ENCODE data around the gene SH3PXD2A. TPM values are rescaled to one million over a fixed set of nuclear protein-coding genes. Genes with fewer than 3 reads are reported as not detected.

Gene SH3PXD2A
- total and polyA plus RNA-seq, 3 donors from 2014 or later = 10.8 to 12.1 (median 12.0) TPM

DNA sequence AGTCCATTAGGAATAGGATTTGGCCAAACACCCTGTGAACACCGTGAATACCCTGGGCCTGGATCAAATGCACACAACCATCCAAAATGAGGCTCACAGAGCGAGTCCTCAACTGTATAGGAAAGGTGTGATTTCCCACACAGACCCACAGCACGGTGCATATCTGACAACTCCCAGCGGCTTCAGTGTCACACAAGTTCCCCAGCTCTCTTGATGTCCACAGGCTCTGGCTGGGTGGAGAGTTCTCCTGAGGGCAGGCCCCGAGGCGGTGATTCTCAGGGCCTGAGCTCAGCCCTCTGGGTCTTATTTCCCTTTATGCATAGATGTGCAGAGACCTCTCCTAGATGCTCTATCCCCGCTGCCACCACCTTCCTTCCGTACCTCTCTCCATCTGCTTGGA is 64.1 kb downstream of the SH3PXD2A start:
- Histone ChIP-seq H3K4me1 (no peaks in the 10 kb centered on the region), H3K27ac (no peak overlapping the region), H3K4me3 (no peak overlapping the region), H3K27me3 (no peaks in the 10 kb centered on the region), H3K9me3 (no peaks in the 10 kb centered on the region), H3K36me3 (ENCODE audit: low read depth, missing control alignments) (no peaks in the 10 kb centered on the region)
- 93 to 97% methylated on average over 8 of the region's 8 CpGs for WGBS, 2 donors
- DNase-seq = no peak
- intact Hi-C loops (cut with DNase I; ENCODE audit: low total_unique reads) = no loop called here
- TF ChIP-seq POLR2A (IDR thresholded peaks at IDR 0.05) = no peak
- TF ChIP-seq, protein P1, sequence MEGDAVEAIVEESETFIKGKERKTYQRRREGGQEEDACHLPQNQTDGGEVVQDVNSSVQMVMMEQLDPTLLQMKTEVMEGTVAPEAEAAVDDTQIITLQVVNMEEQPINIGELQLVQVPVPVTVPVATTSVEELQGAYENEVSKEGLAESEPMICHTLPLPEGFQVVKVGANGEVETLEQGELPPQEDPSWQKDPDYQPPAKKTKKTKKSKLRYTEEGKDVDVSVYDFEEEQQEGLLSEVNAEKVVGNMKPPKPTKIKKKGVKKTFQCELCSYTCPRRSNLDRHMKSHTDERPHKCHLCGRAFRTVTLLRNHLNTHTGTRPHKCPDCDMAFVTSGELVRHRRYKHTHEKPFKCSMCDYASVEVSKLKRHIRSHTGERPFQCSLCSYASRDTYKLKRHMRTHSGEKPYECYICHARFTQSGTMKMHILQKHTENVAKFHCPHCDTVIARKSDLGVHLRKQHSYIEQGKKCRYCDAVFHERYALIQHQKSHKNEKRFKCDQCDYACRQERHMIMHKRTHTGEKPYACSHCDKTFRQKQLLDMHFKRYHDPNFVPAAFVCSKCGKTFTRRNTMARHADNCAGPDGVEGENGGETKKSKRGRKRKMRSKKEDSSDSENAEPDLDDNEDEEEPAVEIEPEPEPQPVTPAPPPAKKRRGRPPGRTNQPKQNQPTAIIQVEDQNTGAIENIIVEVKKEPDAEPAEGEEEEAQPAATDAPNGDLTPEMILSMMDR (IDR thresholded peaks at IDR 0.05) = no peak

DNA sequence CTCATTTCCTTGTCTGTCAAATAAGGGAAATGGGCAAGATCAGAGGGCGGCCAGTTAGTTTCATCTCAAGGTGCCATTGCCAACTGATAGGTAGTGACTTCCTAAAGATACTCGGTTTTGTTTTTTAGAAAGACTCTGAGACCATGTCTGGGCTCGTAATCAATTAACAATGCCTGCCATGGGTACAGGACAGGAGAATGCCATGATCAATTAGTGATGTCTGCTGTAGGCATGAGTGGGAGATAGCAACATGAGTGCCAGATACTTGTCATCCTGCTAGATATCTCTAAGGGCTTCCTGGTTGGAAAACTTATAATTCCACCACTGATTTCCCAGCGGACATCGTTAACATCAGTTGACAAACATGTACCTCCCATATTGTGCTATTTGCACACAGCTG is 64.8 kb downstream of the SH3PXD2A start:
- Histone ChIP-seq H3K27ac (no peak overlapping the region), H3K4me3 (no peak overlapping the region), H3K27me3 (no peaks in the 10 kb centered on the region), H3K4me1 (no peaks in the 10 kb centered on the region), H3K36me3 (ENCODE audit: low read depth, missing control alignments) (no peaks in the 10 kb centered on the region), H3K9me3 (no peaks in the 10 kb centered on the region)
- intact Hi-C loops (cut with DNase I; ENCODE audit: low total_unique reads) = no loop called here
- no peak for TF ChIP-seq POLR2A (IDR thresholded peaks at IDR 0.05)
- TF ChIP-seq, protein P1 (IDR thresholded peaks at IDR 0.05) = no peak
- 95 to 98% methylated on average over 5 of the region's 5 CpGs for WGBS, 2 donors
- no peak for DNase-seq

DNA sequence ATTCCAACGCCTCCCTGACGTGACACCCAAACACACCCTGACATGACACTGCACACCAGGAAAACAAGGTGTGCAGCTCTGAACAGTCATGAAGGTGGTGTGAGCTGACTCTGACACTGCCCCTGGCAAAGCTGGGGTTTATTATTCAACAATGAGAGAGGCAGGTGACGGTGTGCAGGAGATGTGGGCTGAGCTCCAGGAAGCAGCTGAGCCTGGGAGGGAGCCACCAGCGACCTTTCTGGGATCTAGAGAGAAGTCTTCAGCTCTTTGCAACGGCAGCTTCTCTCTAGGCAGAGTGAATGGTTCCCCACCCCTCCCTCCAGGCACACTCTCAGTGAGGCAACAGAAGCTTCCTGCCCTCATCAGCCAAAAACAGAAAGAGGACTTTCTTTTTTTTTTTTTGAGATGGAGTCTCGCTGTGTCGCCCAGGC is 65.6 kb downstream of the SH3PXD2A start:
- no peak for TF ChIP-seq POLR2A (IDR thresholded peaks at IDR 0.05)
- TF ChIP-seq, protein P1 (IDR thresholded peaks at IDR 0.05) = no peak
- H3K4me1 ChIP-seq = no peaks in the 10 kb centered on the region
- 85% methylated on average over 7 of the region's 7 CpGs for WGBS, 2 donors

DNA sequence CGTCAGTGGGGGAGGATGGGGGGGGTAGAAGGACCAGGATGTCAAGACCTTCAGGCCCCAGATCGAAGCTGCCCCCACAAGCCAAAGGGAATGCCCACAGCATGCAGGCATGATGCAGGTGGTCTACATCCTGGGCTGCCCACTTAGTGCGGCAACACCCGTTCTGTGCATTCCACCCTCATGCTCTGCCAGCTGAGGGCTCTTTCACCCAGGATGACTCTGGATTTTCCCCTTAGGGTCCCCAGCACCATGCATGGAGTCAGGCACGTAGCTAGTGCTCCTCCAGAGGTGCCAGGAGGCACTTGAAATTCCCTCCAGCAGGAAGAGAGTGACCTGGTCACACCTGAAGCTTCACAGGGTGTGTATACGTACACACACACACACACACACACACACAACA is 66.2 kb downstream of the SH3PXD2A start:
- H3K27ac ChIP-seq = no peak overlapping the region
- H3K9me3 ChIP-seq = no peaks in the 10 kb centered on the region
- H3K36me3 ChIP-seq (ENCODE audit: low read depth, missing control alignments) = no peaks in the 10 kb centered on the region
- 80 to 84% methylated on average over 3 to 6 of the region's 6 CpGs for WGBS, 2 donors
- no peaks in the 10 kb centered on the region for H3K27me3 ChIP-seq
- DNase-seq = no peak
- intact Hi-C loops (cut with DNase I; ENCODE audit: low total_unique reads) = no loop called here
- H3K4me1 ChIP-seq = no peaks in the 10 kb centered on the region
- no peak for TF ChIP-seq POLR2A (IDR thresholded peaks at IDR 0.05)
- TF ChIP-seq, protein P1 (IDR thresholded peaks at IDR 0.05) = no peak
- H3K4me3 ChIP-seq = no peak overlapping the region

More for the DNA sequence above, 65.6 kb downstream of the SH3PXD2A start:
- no peaks in the 10 kb centered on the region for H3K36me3 ChIP-seq (ENCODE audit: low read depth, missing control alignments)
- no peaks in the 10 kb centered on the region for H3K9me3 ChIP-seq
- H3K4me3 ChIP-seq = no peak overlapping the region
- DNase-seq = no peak
- H3K27ac ChIP-seq = no peak overlapping the region
- intact Hi-C loops (cut with DNase I; ENCODE audit: low total_unique reads) = no loop called here
- no peaks in the 10 kb centered on the region for H3K27me3 ChIP-seq

DNA sequence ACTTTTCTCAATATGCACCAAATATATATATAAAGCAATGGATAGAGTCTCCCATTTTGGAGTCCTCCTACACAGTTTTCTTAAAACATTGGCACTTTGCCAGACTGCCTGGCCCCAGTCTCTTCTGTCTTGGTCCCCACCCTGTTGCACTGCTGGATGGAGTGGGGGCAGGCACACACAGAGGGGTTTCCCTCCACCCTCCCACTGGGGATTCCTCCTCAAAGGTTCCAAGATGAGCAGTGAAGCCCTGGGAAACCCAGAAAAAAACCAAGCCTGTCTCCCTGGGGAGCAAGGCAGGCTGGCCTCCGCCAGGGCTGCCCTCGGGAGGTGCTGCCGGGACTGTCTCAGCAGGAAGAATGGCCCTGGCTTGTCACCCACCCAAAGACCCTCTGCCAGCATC is 68.0 kb downstream of the SH3PXD2A start:
- 77 to 92% methylated on average over 3 of the region's 3 CpGs for WGBS, 2 donors

More for the DNA sequence above, 68.0 kb downstream of the SH3PXD2A start:
- intact Hi-C loops (cut with DNase I; ENCODE audit: low total_unique reads) = no loop called here
- no peaks in the 10 kb centered on the region for H3K36me3 ChIP-seq (ENCODE audit: low read depth, missing control alignments)
- no peaks in the 10 kb centered on the region for H3K27me3 ChIP-seq
- H3K4me1 ChIP-seq = peaks cover 12% of the 10 kb centered on the region
- no peak overlapping the region for H3K4me3 ChIP-seq
- no peaks in the 10 kb centered on the region for H3K9me3 ChIP-seq
- no peak for DNase-seq
- TF ChIP-seq, protein P1 (IDR thresholded peaks at IDR 0.05) = no peak
- TF ChIP-seq POLR2A (IDR thresholded peaks at IDR 0.05) = no peak
- no peak overlapping the region for H3K27ac ChIP-seq
